Keratinocyte (primary cell): ENCODE results near the gene CDYL2.

Experiments
- EZH2 ChIP-seq: IDR thresholded peaks from one replicate; pipeline ENCODE4 v1.6.1; 2012; ENCODE audit warnings: inconsistent platforms, mild to moderate bottlenecking, low read length, moderate library complexity
- TF ChIP-seq, protein P1 (sequence below), 3 experiments: IDR thresholded peaks in 1 of 3; conservative IDR thresholded peaks in 1 of 3; optimal IDR thresholded peaks in 1 of 3; 2 replicates in 2 of 3; 3 replicates in 1 of 3; pipeline versions ENCODE3 to v1.5.1; 2011; ENCODE audit warnings: low read length in 3 of 3, mild to moderate bottlenecking in 3 of 3, moderate library complexity in 2 of 3, control low read depth in 1 of 3, inconsistent platforms in 1 of 3; ENCODE audit not compliant: insufficient read depth in 2 of 3; ENCODE audit errors: extremely low read depth in 1 of 3

DNA sequence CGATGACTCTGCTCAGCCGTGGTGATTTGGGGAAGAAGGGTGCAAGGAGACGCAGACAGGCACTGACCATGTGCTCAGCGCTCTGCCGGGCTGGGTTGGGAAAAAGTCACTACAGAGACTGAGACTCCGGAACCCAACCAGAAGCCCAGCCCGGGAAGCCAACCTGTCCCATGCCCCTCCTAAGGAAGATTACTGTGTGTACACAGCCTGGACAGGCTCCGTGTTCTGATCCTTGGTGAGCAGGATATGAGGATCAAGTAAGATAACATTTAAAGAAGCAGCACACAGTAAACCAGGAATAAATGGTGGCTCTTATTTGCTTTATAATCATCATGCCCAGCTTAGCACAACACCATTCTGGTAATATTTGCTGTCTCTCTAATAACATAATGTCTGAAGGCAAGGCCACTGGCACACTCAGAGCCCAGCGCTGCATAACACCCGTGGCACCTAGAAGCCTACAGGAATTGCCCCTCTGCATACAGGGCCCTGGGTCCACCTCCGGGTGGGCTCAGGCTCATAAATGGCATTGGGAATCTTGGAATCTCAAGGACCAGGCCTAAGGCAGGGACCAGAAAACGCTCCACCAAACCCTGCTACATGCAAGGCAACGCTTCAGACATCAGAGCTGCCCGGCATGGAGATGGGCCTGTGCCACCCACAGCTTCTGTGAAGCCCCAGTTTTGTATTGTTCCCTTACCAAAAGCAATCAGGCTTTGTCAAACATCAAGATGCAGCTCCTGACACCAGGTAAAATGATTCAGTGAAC lies 150.1 kb downstream of the CDYL2 start:
- TF ChIP-seq, protein P1, sequence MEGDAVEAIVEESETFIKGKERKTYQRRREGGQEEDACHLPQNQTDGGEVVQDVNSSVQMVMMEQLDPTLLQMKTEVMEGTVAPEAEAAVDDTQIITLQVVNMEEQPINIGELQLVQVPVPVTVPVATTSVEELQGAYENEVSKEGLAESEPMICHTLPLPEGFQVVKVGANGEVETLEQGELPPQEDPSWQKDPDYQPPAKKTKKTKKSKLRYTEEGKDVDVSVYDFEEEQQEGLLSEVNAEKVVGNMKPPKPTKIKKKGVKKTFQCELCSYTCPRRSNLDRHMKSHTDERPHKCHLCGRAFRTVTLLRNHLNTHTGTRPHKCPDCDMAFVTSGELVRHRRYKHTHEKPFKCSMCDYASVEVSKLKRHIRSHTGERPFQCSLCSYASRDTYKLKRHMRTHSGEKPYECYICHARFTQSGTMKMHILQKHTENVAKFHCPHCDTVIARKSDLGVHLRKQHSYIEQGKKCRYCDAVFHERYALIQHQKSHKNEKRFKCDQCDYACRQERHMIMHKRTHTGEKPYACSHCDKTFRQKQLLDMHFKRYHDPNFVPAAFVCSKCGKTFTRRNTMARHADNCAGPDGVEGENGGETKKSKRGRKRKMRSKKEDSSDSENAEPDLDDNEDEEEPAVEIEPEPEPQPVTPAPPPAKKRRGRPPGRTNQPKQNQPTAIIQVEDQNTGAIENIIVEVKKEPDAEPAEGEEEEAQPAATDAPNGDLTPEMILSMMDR (optimal IDR thresholded peaks at IDR 0.05 in 1 of 3, IDR thresholded peaks at IDR 0.05 in 1 of 3, conservative IDR thresholded peaks at IDR 0.05 in 1 of 3; ENCODE audit: extremely low read depth in 1 of 3, insufficient read depth in 2 of 3, low read length in 3 of 3): no peak
- no peak for TF ChIP-seq EZH2
